Measurements from ENCODE around the gene ARPC1A. TPM values are rescaled to one million over a fixed set of nuclear protein-coding genes. Genes with fewer than 3 reads are reported as not detected.

ARPC1A gene
- total RNA-seq, 1 donor from 2014 or later: 198 TPM

GRCh38 chr7:99290980-99291607, 34.6 kb upstream of the ARPC1A start:
- TF ChIP-seq EZH2 (IDR thresholded peaks at IDR 0.05; ENCODE audit: insufficient read depth, low read length): no peak
- no peak for TF ChIP-seq CTCF (IDR thresholded peaks at IDR 0.05; ENCODE audit: insufficient read depth, low read depth, low read length)
- H2AFZ ChIP-seq (ENCODE audit: low read depth, low read length): no peak overlapping the region
- H3K79me2 ChIP-seq (ENCODE audit: insufficient read depth, low read length): no peaks in the 10 kb centered on the region
- H3K4me1 ChIP-seq (ENCODE audit: insufficient read depth, low read length): no peaks in the 10 kb centered on the region
- H3K9me3 ChIP-seq (ENCODE audit: insufficient read depth, low read depth, low read length): no peaks in the 10 kb centered on the region
- no peaks in the 10 kb centered on the region for H3K4me1 Mint-ChIP-seq (ENCODE audit: low read depth, unreplicated experiment)
- H3K27ac ChIP-seq (ENCODE audit: low read depth, low read length): no peak overlapping the region
- no peak overlapping the region for H3K9ac ChIP-seq (ENCODE audit: low read length)
- no peak overlapping the region for H3K4me3 Mint-ChIP-seq (ENCODE audit: unreplicated experiment)
- no peak for FAIRE-seq
- H3K36me3 Mint-ChIP-seq (ENCODE audit: low read depth, unreplicated experiment): peaks cover 2% of the 10 kb centered on the region
- no peak overlapping the region for H3K27ac Mint-ChIP-seq (ENCODE audit: unreplicated experiment)
- no peak overlapping the region for H3K4me2 ChIP-seq (ENCODE audit: low read length)
- H3K27me3 ChIP-seq (ENCODE audit: insufficient read depth, low read length): no peaks in the 10 kb centered on the region
- no peak overlapping the region for H3K4me3 ChIP-seq (ENCODE audit: insufficient read depth, low read depth, low read length)
- H3K36me3 ChIP-seq (ENCODE audit: insufficient read depth, low read length): no peaks in the 10 kb centered on the region
- H3K27me3 Mint-ChIP-seq (ENCODE audit: low read depth, unreplicated experiment): peaks cover 18% of the 10 kb centered on the region
- DNase-seq (ENCODE audit: low read depth): no peak
- H3K9me3 Mint-ChIP-seq (ENCODE audit: unreplicated experiment): no peaks in the 10 kb centered on the region
- no peaks in the 10 kb centered on the region for H4K20me1 ChIP-seq (ENCODE audit: insufficient read depth, low read length)

GRCh38 chr7:99292127-99292526, 33.6 kb upstream of the ARPC1A start:
- Histone ChIP-seq H3K79me2 (ENCODE audit: insufficient read depth, low read length) (no peaks in the 10 kb centered on the region), H4K20me1 (ENCODE audit: insufficient read depth, low read length) (no peaks in the 10 kb centered on the region), H3K9ac (ENCODE audit: low read length) (no peak overlapping the region), H3K4me1 (ENCODE audit: insufficient read depth, low read length) (no peaks in the 10 kb centered on the region), H3K4me3 (ENCODE audit: insufficient read depth, low read depth, low read length) (no peak overlapping the region), H3K27me3 (ENCODE audit: insufficient read depth, low read length) (no peaks in the 10 kb centered on the region), H3K27ac (ENCODE audit: low read depth, low read length) (no peak overlapping the region), H3K36me3 (ENCODE audit: insufficient read depth, low read length) (no peaks in the 10 kb centered on the region), H2AFZ (ENCODE audit: low read depth, low read length) (no peak overlapping the region), H3K9me3 (ENCODE audit: insufficient read depth, low read depth, low read length) (no peaks in the 10 kb centered on the region), H3K4me2 (ENCODE audit: low read length) (no peak overlapping the region)
- Mint-ChIP-seq H3K27ac (ENCODE audit: unreplicated experiment) (no peak overlapping the region), H3K4me1 (ENCODE audit: low read depth, unreplicated experiment) (no peaks in the 10 kb centered on the region), H3K9me3 (ENCODE audit: unreplicated experiment) (no peaks in the 10 kb centered on the region), H3K27me3 (ENCODE audit: low read depth, unreplicated experiment) (peaks cover 9% of the 10 kb centered on the region), H3K4me3 (ENCODE audit: unreplicated experiment) (no peak overlapping the region), H3K36me3 (ENCODE audit: low read depth, unreplicated experiment) (peaks cover 2% of the 10 kb centered on the region)
- TF ChIP-seq CTCF (IDR thresholded peaks at IDR 0.05; ENCODE audit: insufficient read depth, low read depth, low read length) (no peak), EZH2 (IDR thresholded peaks at IDR 0.05; ENCODE audit: insufficient read depth, low read length) (no peak)
- no peak for FAIRE-seq
- DNase-seq (ENCODE audit: low read depth): no peak

- no peaks in the 10 kb centered on the region for H3K79me2 ChIP-seq (ENCODE audit: insufficient read depth, low read length)
- no peak overlapping the region for H3K27ac Mint-ChIP-seq (ENCODE audit: unreplicated experiment)
- H3K36me3 Mint-ChIP-seq (ENCODE audit: low read depth, unreplicated experiment): no peaks in the 10 kb centered on the region
Measured at GRCh38 chr7:99293167-99293566, 32.5 kb upstream of the ARPC1A start.

More at GRCh38 chr7:99293167-99293566, 32.5 kb upstream of the ARPC1A start:
- H3K9ac ChIP-seq (ENCODE audit: low read length): no peak overlapping the region
- H3K4me3 ChIP-seq (ENCODE audit: insufficient read depth, low read depth, low read length): no peak overlapping the region
- H3K4me1 ChIP-seq (ENCODE audit: insufficient read depth, low read length): no peaks in the 10 kb centered on the region
- H3K4me2 ChIP-seq (ENCODE audit: low read length): no peak overlapping the region
- no peaks in the 10 kb centered on the region for H3K9me3 Mint-ChIP-seq (ENCODE audit: unreplicated experiment)
- DNase-seq (ENCODE audit: low read depth): no peak
- no peaks in the 10 kb centered on the region for H3K9me3 ChIP-seq (ENCODE audit: insufficient read depth, low read depth, low read length)
- no peak overlapping the region for H2AFZ ChIP-seq (ENCODE audit: low read depth, low read length)
- TF ChIP-seq EZH2 (IDR thresholded peaks at IDR 0.05; ENCODE audit: insufficient read depth, low read length) (no peak), CTCF (IDR thresholded peaks at IDR 0.05; ENCODE audit: insufficient read depth, low read depth, low read length) (no peak)
- FAIRE-seq: no peak
- no peaks in the 10 kb centered on the region for H3K36me3 ChIP-seq (ENCODE audit: insufficient read depth, low read length)
- no peak overlapping the region for H3K27ac ChIP-seq (ENCODE audit: low read depth, low read length)
- H3K27me3 Mint-ChIP-seq (ENCODE audit: low read depth, unreplicated experiment): peaks cover 5% of the 10 kb centered on the region
- no peaks in the 10 kb centered on the region for H4K20me1 ChIP-seq (ENCODE audit: insufficient read depth, low read length)
- no peak overlapping the region for H3K4me3 Mint-ChIP-seq (ENCODE audit: unreplicated experiment)
- no peaks in the 10 kb centered on the region for H3K4me1 Mint-ChIP-seq (ENCODE audit: low read depth, unreplicated experiment)
- H3K27me3 ChIP-seq (ENCODE audit: insufficient read depth, low read length): no peaks in the 10 kb centered on the region
